ENCODE results near the gene SLC25A23.

Gene SLC25A23

DNA sequence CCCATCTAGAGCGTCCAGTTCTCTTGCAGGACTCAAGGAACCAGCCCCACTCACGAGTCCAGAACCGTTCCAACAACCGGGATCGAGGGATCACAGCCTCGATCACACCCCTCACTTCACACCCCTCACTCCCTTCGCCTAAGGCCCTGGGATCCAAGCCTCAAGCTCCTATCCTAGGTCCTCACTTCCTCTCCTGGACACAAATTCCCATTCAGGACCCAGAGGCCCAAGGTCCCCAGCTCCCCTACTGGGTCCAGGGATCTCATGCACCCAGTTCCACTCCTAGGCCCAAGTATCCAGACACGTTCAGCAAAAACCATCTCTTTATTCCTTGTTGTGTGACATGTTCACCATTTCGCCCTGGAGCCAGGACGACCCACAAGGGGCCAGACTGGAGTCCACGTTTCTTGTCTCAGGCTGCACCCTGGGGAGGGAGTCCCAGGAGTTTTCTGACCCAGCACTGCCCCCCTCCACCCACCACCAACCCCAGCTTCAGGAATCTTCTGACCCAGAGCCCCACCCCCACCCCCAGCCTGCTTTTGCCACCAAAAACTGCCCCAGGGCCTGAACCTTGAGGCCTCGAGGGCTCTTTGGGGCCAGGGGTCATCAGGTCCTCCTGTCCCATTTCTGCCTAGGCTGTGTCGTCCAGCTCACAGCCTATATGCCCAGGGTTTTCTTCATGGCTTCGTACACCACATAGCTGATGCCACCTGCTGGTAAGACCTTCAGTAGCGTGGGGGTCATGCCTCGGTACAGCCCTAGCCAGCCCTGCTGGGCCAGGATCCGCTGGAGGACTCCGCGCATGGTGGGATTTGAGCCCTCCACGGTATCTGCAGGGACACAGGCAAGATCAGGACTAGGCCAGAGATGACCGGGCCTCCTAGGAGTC lies 33.6 kb downstream of the SLC25A23 start:
- H3K27me3 ChIP-seq (ENCODE audit: control insufficient read depth, insufficient read depth, low read length): no peaks in the 10 kb centered on the region
- H3K9me3 ChIP-seq (ENCODE audit: control insufficient read depth, low read length): no peaks in the 10 kb centered on the region
- no peak overlapping the region for H3K4me3 ChIP-seq (ENCODE audit: low read length)
- H3K9ac ChIP-seq (ENCODE audit: low read length): no peak overlapping the region
- no peaks in the 10 kb centered on the region for H3K36me3 ChIP-seq (ENCODE audit: control insufficient read depth, insufficient read depth, low read length)
- H3K4me1 ChIP-seq (ENCODE audit: control insufficient read depth, insufficient read depth, low read length): peaks cover 15% of the 10 kb centered on the region

DNA sequence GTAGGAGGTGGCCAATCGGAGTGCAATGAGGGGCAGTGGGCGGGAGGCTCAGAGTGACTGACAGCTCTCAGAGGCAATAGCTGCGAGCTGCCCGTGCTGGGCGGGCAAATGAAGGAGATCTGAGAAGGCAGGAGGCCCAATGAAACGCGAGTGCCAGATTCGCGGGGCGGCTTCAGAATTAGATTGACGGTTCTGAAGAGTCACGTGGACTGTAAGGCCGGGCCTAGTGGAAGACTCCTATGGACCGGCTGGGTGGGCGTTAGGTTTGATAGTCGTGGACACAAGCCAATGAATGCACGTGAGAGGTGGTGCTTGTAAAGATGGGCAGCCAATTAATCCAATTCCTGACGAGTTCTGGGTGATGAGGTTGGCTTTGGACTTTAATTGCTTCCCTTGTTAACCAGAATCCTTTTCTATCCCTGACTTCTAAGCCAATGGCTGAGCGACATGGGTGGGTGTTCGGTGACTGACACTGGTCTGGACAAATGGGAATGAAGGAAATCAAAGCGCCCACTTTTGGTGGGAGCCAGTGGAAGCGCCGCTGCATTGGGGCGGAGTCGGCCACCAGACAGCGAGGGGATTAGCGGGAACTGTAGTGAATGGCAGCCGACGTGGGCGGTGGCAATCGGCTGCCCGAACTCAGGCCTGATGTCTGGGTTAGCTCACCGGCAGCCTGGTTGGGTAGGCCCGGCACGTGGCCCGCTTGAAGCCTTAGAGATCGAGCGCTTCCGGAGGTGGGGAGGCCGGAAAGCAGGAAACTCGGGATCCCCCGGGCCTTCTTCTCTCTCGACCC lies 34.5 kb downstream of the SLC25A23 start:
- Histone ChIP-seq H3K4me3 (ENCODE audit: low read length) (no peak overlapping the region), H3K9ac (ENCODE audit: low read length) (no peak overlapping the region), H3K36me3 (ENCODE audit: control insufficient read depth, insufficient read depth, low read length) (no peaks in the 10 kb centered on the region)

DNA sequence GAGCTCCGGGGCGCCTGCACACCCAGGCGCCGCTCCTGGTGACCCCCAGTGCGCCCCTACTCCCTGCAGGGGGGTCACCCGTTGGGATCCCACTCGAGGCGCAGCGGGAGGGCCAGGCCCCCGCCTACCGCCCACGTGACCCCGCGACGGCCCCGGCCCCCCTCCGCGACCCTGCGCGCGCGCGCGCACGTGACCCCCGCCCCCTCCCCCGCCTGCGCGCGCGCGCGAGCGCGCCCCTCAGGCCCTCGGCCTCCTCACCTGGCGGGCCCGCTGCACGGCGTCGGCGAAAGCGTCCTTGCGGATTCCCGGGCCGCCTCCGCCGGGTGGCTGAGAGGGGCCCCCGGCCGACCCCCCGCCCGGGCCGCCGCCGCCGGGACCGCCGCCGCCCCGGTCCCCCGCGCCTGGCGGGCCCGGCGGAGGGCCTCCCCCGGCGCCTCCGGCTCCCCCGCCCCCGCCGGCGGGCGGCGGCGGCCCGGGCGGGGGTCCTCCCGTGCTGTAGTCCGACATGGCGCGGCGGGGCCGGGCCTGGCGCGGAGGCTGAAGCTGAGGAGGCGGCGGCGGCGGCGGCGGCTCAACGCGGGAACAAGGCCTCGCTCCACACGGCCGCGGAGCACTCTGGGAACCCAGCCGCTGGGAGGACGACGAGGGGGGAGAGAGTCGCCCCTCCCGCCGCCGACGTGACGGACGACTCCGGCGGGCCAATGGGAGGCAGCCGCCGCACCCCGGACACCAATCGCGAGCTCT lies 35.2 kb downstream of the SLC25A23 start, which contains the start of gene KHSRP:
TSS of gene KHSRP (minus strand) at position 617 of the 744 bp plus-strand sequence. CDS start at position 507, 110 bp downstream.
- Histone ChIP-seq H3K4me3 (ENCODE audit: low read length) (peak within 1 kb of the TSS; percentile 55), H3K9ac (ENCODE audit: low read length) (peak within 1 kb of the TSS; percentile 93), H3K4me1 (ENCODE audit: control insufficient read depth, insufficient read depth, low read length) (peaks cover 15% of the 10 kb centered on the region), H3K27me3 (ENCODE audit: control insufficient read depth, insufficient read depth, low read length) (no peaks in the 10 kb centered on the region), H3K36me3 (ENCODE audit: control insufficient read depth, insufficient read depth, low read length) (peaks cover under 1% of the 10 kb centered on the region), H3K9me3 (ENCODE audit: control insufficient read depth, low read length) (no peaks in the 10 kb centered on the region)

More for the DNA sequence above, 34.5 kb downstream of the SLC25A23 start:
- Histone ChIP-seq H3K4me1 (ENCODE audit: control insufficient read depth, insufficient read depth, low read length) (peaks cover 15% of the 10 kb centered on the region), H3K27me3 (ENCODE audit: control insufficient read depth, insufficient read depth, low read length) (no peaks in the 10 kb centered on the region), H3K9me3 (ENCODE audit: control insufficient read depth, low read length) (no peaks in the 10 kb centered on the region)

DNA sequence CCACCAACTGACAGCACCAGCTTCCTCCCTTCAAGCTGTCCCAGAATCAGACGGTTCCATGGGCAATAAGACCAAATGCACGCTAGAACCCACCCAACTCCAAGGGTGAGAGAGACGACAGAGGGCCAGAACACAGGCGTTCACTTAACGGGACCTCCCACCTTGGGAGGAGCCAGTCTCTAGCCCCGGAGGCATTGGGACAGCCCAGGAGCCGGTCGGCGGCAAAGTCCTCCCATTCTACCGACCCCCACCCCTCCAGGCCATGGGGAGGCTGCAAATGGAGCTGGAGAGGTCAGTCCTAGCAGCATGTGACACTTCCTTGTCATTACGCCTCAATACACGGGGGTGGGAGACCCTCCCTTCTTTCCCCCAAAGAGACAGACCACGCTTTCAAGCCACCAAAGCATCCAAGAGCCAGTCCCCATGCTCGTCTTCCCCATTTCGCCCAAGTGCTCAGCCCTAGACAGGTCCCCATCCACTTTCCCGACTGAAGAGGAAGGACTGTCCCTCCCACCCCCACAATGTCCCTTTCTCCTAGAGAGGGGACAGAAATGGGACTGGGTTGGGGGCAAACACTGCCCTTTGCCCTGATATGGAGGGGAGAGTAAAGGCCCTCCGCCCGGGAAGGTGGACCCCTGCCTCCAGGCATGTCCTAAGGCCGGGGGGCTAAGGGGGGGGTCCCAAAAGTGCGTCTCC lies 35.9 kb downstream of the SLC25A23 start:
- Histone ChIP-seq H3K9ac (ENCODE audit: low read length) (peak overlapping the region; percentile 93), H3K9me3 (ENCODE audit: control insufficient read depth, low read length) (no peaks in the 10 kb centered on the region), H3K4me1 (ENCODE audit: control insufficient read depth, insufficient read depth, low read length) (peaks cover 15% of the 10 kb centered on the region), H3K36me3 (ENCODE audit: control insufficient read depth, insufficient read depth, low read length) (peaks cover 8% of the 10 kb centered on the region), H3K27me3 (ENCODE audit: control insufficient read depth, insufficient read depth, low read length) (no peaks in the 10 kb centered on the region), H3K4me3 (ENCODE audit: low read length) (peak overlapping the region; percentile 55)

DNA sequence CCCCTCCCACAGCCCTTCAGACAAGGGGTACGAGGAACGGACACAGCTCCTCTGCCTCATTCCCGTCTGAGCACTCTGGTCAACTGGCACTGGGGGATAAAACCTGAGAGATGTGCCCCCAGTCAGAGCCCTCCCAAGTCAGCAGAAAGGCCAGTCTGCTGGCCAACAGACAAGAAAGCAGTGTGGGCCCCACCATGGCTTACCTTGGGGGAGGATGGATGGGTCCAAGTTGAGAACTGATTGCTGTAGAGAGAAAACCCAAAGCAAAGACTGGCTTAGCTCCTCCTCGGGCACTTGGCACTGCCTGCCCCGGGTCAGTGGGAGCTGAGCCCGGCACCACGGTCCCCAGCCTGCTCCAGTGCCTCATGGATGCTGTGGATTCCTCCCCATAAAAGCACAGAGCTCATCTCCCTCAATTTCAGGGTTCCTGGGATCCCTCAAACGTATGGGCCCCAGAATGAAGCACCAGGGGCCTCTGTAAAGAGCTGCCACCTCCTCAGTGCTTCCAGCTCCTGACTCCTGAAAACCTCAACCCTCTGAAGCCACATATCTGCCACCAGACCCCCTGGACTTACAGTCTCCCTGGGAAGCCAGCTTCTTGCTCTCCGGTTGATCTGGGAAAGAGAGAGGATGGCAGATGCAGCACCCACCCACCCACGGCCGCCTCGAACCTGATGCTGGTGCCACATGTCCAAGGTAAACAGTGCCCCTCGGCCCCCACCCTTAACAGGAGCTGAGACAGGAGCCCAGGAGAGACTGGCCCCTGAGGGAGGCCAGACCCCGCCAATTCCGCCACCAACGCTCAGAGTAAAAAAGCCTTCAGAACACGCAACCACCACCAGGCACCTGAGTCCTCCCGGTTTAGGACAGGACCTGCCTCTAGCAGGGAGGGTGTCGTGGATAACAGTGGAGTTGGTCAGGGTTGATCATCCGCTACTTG lies 38.2 kb downstream of the SLC25A23 start:
- Histone ChIP-seq H3K4me3 (ENCODE audit: low read length) (no peak overlapping the region), H3K36me3 (ENCODE audit: control insufficient read depth, insufficient read depth, low read length) (peaks cover 14% of the 10 kb centered on the region), H3K4me1 (ENCODE audit: control insufficient read depth, insufficient read depth, low read length) (peaks cover 15% of the 10 kb centered on the region), H3K9me3 (ENCODE audit: control insufficient read depth, low read length) (no peaks in the 10 kb centered on the region), H3K27me3 (ENCODE audit: control insufficient read depth, insufficient read depth, low read length) (no peaks in the 10 kb centered on the region), H3K9ac (ENCODE audit: low read length) (no peak overlapping the region)

DNA sequence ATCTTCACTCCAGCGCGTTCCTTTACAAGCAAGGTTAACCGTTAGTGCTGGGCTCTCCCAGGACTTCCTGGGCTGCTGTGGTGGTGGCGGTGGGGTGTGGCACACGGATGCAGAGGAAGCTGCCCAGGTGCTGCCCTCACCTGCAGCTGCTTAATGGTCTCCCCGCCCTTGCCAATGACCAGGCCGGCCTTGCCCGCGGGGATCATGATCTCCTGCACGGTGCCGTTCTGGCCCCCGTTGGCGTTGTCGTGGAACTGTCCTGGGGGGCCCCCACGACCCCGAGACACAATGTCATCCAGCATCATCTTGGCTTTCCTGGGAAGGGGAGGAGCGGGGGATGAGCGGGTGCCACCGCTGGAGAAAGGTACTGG lies 41.0 kb downstream of the SLC25A23 start:
- Histone ChIP-seq H3K4me1 (ENCODE audit: control insufficient read depth, insufficient read depth, low read length) (peaks cover 9% of the 10 kb centered on the region), H3K36me3 (ENCODE audit: control insufficient read depth, insufficient read depth, low read length) (peaks cover 17% of the 10 kb centered on the region), H3K27me3 (ENCODE audit: control insufficient read depth, insufficient read depth, low read length) (no peaks in the 10 kb centered on the region), H3K9me3 (ENCODE audit: control insufficient read depth, low read length) (no peaks in the 10 kb centered on the region), H3K4me3 (ENCODE audit: low read length) (no peak overlapping the region), H3K9ac (ENCODE audit: low read length) (no peak overlapping the region)

DNA sequence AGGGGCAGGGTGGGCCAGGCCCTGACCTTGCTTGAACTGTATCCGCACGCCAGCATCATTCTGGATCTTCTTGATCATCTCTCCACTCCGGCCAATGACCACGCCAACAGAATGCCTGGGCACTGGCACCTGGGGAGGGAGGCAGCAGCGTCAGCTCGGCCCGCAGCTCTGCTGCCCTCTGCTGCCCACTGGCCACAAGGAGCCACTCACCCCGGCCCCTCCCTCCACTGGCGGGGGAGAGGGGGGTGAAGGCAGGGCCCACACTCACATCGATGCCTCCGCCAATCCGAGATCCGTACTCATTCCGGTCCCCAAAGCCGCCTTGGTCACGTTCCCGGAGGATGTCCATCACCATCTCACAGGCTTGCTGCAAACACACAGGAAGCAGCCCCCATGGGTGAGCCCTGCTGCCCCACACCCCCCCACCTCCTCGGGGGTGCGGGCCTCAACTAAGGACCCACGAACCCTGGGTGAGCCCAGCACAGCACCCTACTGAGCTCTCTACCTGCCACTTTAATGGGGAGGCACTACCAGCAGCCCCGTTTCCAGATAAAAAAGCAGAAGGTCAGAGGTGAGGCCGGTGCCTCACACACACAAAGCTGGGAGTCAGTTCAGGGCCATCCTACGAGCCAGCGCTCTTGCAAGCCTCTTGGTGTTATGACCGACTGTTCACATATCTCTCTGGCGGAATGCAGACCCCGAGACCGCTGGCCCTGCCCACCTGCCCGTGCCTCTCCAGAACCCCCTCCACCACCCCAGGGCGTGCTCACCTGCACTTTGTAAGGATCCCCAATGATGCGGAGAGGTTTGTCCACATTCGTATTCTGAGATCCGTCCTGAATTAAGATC lies 41.7 kb downstream of the SLC25A23 start:
- Histone ChIP-seq H3K9me3 (ENCODE audit: control insufficient read depth, low read length) (no peaks in the 10 kb centered on the region), H3K4me1 (ENCODE audit: control insufficient read depth, insufficient read depth, low read length) (peaks cover 3% of the 10 kb centered on the region), H3K4me3 (ENCODE audit: low read length) (no peak overlapping the region), H3K9ac (ENCODE audit: low read length) (no peak overlapping the region), H3K27me3 (ENCODE audit: control insufficient read depth, insufficient read depth, low read length) (no peaks in the 10 kb centered on the region), H3K36me3 (ENCODE audit: control insufficient read depth, insufficient read depth, low read length) (peaks cover 17% of the 10 kb centered on the region)

DNA sequence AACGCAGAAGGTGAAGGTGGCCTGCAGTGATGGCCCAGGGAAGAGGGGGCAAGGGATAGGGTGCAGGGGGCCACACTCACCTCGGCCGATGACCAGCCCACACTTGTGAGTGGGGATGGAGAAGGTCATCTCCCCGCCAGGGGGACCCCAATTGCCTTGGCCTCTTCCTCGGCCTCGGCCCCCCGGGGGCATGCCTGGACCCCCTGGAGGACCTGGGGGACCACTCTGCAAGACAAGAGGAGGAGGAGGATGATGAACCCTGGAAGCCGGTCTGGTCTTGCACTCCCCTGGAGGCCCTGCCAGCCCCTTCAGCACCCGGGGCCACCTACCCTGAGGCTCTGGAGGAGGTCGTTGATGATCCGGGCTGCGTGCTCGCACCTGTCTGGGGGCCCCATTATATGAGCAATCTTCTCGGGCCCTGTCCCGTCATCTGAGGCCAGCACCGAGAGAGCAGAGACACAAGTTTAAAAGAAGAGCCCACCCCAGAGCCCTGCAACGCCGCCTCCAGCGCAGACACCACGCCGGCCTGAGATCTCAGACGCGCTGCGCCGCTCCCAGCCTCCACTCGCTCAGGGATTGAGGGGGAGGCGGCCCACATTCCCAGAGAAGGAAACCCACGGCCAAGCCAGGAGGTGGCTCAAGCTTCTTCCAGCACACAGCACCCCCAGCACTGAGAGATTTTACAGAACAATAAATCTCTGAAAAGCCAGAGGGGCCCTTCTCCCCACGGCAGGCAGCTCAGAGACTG lies 42.8 kb downstream of the SLC25A23 start:
- no peak overlapping the region for H3K4me3 ChIP-seq (ENCODE audit: low read length)

DNA sequence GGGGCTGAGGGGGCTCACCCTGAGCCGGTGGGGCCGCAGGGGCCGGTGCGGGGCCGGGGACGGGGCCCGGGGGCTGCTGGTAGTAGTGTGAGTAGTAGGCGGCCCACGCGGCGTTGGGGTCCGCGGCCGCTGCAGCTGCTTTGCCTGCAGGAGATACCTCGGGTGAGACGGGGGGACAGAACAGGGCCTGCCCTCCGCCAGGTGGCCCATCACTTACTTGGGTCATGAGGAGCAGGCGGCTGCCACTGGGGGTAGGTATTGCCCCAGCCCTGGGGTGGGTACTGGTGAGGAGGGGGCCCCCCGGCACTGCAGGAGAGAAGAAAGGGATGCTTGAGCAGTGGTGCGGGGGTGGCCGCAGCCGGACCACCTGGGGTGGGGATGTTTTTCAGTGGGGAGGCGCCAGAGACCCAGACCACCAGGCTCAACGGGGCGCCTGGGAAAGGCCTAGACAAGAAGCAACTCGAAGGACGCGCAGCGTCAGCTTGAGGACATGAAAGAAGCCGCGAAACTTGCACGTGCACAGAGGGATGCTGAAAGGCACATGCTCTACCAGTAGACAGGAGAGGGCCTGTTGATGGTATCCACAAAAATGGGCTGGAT lies 43.9 kb downstream of the SLC25A23 start:
- Histone ChIP-seq H3K9me3 (ENCODE audit: control insufficient read depth, low read length) (no peaks in the 10 kb centered on the region), H3K4me3 (ENCODE audit: low read length) (no peak overlapping the region), H3K9ac (ENCODE audit: low read length) (no peak overlapping the region), H3K27me3 (ENCODE audit: control insufficient read depth, insufficient read depth, low read length) (no peaks in the 10 kb centered on the region), H3K36me3 (ENCODE audit: control insufficient read depth, insufficient read depth, low read length) (peaks cover 17% of the 10 kb centered on the region), H3K4me1 (ENCODE audit: control insufficient read depth, insufficient read depth, low read length) (no peaks in the 10 kb centered on the region)

More for the DNA sequence above, 42.8 kb downstream of the SLC25A23 start:
- Histone ChIP-seq H3K27me3 (ENCODE audit: control insufficient read depth, insufficient read depth, low read length) (no peaks in the 10 kb centered on the region), H3K36me3 (ENCODE audit: control insufficient read depth, insufficient read depth, low read length) (peaks cover 17% of the 10 kb centered on the region), H3K9me3 (ENCODE audit: control insufficient read depth, low read length) (no peaks in the 10 kb centered on the region), H3K4me1 (ENCODE audit: control insufficient read depth, insufficient read depth, low read length) (no peaks in the 10 kb centered on the region), H3K9ac (ENCODE audit: low read length) (no peak overlapping the region)
